ENCODE measurements around the gene CAMTA1.

The CAMTA1 gene

GRCh38 chr1:7467476-7468175 lies 682.4 kb downstream of the CAMTA1 start:
- 96% methylated on average over 23 to 26 of the region's 27 CpGs for WGBS, 2 experiments (ENCODE audit: insufficient coverage in 2 of 2)
- Histone ChIP-seq H3K27ac (ENCODE audit: low read depth, low read length, severe bottlenecking) (no peak overlapping the region), H3K9me3 (ENCODE audit: control insufficient read depth, low read length) (no peaks in the 10 kb centered on the region), H3K36me3 (ENCODE audit: control insufficient read depth, insufficient read depth, low read length) (no peaks in the 10 kb centered on the region), H3K4me1 (ENCODE audit: control insufficient read depth, insufficient read depth, low read length, poor library complexity, severe bottlenecking) (peaks cover 26% of the 10 kb centered on the region), H3K4me3 (ENCODE audit: extremely low read depth, insufficient read depth, low read length, poor library complexity, severe bottlenecking) (no peak overlapping the region)

- H3K36me3 ChIP-seq (ENCODE audit: control insufficient read depth, insufficient read depth, low read length), result no peaks in the 10 kb centered on the region
- H3K4me1 ChIP-seq (ENCODE audit: control insufficient read depth, insufficient read depth, low read length, poor library complexity, severe bottlenecking), result peaks cover 32% of the 10 kb centered on the region
- H3K4me3 ChIP-seq (ENCODE audit: extremely low read depth, insufficient read depth, low read length, poor library complexity, severe bottlenecking), result no peak overlapping the region
- H3K27ac ChIP-seq (ENCODE audit: low read depth, low read length, severe bottlenecking), result no peak overlapping the region
- H3K9me3 ChIP-seq (ENCODE audit: control insufficient read depth, low read length), result no peaks in the 10 kb centered on the region
- 90 to 94% methylated on average over 9 of the region's 9 CpGs for WGBS, 2 experiments (ENCODE audit: insufficient coverage in 2 of 2)
Measured at GRCh38 chr1:7468248-7468647, 683.0 kb downstream of the CAMTA1 start.

GRCh38 chr1:7469255-7469938 lies 684.1 kb downstream of the CAMTA1 start:
- Histone ChIP-seq H3K9me3 (ENCODE audit: control insufficient read depth, low read length) (no peaks in the 10 kb centered on the region), H3K36me3 (ENCODE audit: control insufficient read depth, insufficient read depth, low read length) (no peaks in the 10 kb centered on the region), H3K27ac (ENCODE audit: low read depth, low read length, severe bottlenecking) (no peak overlapping the region), H3K4me1 (ENCODE audit: control insufficient read depth, insufficient read depth, low read length, poor library complexity, severe bottlenecking) (peaks cover 33% of the 10 kb centered on the region), H3K4me3 (ENCODE audit: extremely low read depth, insufficient read depth, low read length, poor library complexity, severe bottlenecking) (no peak overlapping the region)
- WGBS, 2 experiments (ENCODE audit: insufficient coverage in 2 of 2), result 88% methylated on average over 13 of the region's 13 CpGs

DNA sequence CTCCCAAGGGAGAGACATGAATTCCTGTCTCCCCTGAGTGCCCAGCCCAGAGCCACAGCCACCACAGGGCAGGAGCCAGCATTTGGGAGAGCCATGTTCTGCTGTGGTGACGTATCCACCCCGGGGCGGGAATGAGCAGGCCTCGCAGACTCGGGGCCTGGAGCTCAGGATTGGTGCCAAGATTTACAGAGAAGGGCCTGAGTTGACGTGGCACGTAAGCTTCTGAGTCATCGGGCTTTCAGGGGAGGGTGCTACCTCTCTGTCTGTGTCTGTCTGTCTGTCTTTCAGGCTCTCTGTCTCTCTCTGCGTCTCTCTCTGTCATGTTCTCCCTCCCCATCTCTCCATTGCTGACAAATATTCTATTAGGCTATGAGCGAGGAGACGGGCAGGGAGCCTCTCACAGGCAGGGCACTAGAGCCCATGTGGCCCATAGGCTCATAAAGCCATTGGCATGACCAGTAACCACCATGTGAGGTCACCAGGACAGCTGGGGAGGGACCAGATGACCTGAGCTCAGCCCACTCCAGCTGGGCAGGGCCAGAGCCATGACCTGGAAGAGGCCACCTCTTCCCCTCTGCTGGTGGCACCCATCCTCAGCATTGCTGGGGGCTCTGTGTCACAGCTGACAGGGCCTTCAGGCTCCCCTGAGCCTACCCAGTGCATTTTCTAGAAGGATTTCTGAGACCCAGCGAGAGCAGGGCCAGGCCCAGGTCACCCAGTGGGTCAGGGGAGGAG lies 685.8 kb downstream of the CAMTA1 start:
- Histone ChIP-seq H3K4me1 (ENCODE audit: control insufficient read depth, insufficient read depth, low read length, poor library complexity, severe bottlenecking) (peaks cover 33% of the 10 kb centered on the region), H3K27ac (ENCODE audit: low read depth, low read length, severe bottlenecking) (peak overlapping the region; percentile 75), H3K4me3 (ENCODE audit: extremely low read depth, insufficient read depth, low read length, poor library complexity, severe bottlenecking) (no peak overlapping the region), H3K9me3 (ENCODE audit: control insufficient read depth, low read length) (no peaks in the 10 kb centered on the region), H3K36me3 (ENCODE audit: control insufficient read depth, insufficient read depth, low read length) (no peaks in the 10 kb centered on the region)
- WGBS, 2 experiments (ENCODE audit: insufficient coverage in 2 of 2), result 88 to 89% methylated on average over 11 to 12 of the region's 12 CpGs

DNA sequence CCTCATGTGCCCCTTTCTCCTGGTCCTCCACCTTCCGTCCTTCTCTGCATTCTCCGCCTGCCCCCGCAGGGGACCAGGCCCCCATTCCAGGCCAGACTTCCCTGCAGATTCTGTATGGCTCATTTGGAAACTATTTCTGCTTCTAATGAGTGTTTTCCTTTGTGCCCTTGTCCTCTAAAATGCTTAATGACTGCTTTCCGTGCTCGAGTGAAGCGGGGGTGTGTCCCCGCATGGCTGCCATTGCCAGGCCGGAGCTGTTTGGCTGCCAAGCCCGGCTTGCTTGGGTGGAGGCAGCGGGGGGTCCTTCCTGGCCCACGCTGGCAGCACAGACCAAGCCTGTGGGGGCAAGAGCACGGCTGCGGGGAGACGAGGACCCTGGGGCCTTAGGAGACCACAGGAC lies 686.6 kb downstream of the CAMTA1 start:
- no peak overlapping the region for H3K4me3 ChIP-seq (ENCODE audit: extremely low read depth, insufficient read depth, low read length, poor library complexity, severe bottlenecking)
- no peaks in the 10 kb centered on the region for H3K9me3 ChIP-seq (ENCODE audit: control insufficient read depth, low read length)
- WGBS, 2 experiments (ENCODE audit: insufficient coverage in 2 of 2), result 79 to 80% methylated on average over 12 to 14 of the region's 14 CpGs
- peak overlapping the region; percentile 75 for H3K27ac ChIP-seq (ENCODE audit: low read depth, low read length, severe bottlenecking)
- no peaks in the 10 kb centered on the region for H3K36me3 ChIP-seq (ENCODE audit: control insufficient read depth, insufficient read depth, low read length)
- peaks cover 36% of the 10 kb centered on the region for H3K4me1 ChIP-seq (ENCODE audit: control insufficient read depth, insufficient read depth, low read length, poor library complexity, severe bottlenecking)

DNA sequence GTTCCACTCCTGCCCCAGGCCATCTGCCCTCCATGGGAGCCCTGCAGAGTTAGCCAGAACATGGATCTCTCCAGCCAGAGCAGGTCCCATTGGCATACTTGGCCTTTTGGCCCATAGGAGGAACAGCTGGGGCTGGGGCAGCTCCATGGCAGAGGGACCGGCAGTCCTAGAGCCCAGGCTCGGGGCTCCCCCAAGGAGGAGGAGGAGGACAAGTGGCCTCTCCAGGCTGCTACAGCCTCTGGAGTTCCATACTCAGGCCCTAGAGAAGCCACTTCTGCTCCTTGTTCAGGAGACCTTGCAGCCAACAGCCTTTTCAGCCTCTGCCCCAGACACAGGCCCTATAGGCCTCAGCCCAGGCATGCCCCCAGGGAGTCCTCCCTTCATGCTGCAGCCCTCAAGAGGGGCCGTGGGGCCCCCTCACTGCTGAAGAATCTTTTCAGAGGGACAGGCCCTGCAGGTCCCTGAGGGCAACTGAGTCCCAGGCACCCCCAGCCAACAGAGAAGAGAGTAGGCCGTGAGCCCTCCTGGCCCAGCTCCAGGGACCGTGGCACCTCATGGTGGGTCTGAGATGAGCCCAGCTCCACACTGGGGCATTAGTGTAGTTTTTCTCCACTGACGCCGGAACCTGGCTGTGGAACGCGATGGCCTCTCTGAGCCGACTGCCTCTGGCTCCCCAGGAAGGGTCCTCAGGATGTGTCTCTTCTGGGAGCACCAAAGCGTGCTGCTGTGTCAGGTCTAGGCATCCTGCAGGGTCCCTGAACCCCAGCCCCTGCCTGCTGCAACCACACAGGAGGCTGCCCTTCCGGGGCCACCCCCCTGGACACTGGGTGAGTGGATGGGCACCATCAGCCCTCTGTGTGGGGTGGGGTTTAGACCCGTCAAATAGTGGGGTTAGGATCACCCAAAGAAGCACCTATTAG lies 688.2 kb downstream of the CAMTA1 start:
- Histone ChIP-seq H3K36me3 (ENCODE audit: control insufficient read depth, insufficient read depth, low read length) (no peaks in the 10 kb centered on the region), H3K4me3 (ENCODE audit: extremely low read depth, insufficient read depth, low read length, poor library complexity, severe bottlenecking) (no peak overlapping the region), H3K4me1 (ENCODE audit: control insufficient read depth, insufficient read depth, low read length, poor library complexity, severe bottlenecking) (peaks cover 49% of the 10 kb centered on the region), H3K27ac (ENCODE audit: low read depth, low read length, severe bottlenecking) (no peak overlapping the region), H3K9me3 (ENCODE audit: control insufficient read depth, low read length) (no peaks in the 10 kb centered on the region)
- 96 to 98% methylated on average over 9 to 12 of the region's 13 CpGs for WGBS, 2 experiments (ENCODE audit: insufficient coverage in 2 of 2)

DNA sequence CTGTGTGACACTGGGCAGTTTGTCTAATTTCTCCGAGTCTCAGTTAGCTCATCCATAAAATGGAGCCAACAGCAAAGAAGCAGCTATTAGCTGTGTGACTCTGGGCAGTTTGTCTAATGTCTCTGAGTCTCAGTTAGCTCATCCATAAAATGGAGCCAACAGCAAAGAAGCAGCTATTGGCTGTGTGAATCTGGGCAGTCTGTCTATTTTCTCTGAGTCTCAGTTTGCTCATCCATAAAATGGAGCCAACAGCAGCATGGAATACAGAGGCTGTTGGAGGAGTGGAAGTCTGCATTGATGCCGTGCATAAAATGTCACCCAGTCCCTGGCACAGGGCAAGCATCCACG lies 688.9 kb downstream of the CAMTA1 start:
- WGBS, 2 experiments (ENCODE audit: insufficient coverage in 2 of 2), result 78 to 87% methylated on average over 3 of the region's 3 CpGs
- H3K36me3 ChIP-seq (ENCODE audit: control insufficient read depth, insufficient read depth, low read length), result no peaks in the 10 kb centered on the region
- H3K4me3 ChIP-seq (ENCODE audit: extremely low read depth, insufficient read depth, low read length, poor library complexity, severe bottlenecking), result no peak overlapping the region

DNA sequence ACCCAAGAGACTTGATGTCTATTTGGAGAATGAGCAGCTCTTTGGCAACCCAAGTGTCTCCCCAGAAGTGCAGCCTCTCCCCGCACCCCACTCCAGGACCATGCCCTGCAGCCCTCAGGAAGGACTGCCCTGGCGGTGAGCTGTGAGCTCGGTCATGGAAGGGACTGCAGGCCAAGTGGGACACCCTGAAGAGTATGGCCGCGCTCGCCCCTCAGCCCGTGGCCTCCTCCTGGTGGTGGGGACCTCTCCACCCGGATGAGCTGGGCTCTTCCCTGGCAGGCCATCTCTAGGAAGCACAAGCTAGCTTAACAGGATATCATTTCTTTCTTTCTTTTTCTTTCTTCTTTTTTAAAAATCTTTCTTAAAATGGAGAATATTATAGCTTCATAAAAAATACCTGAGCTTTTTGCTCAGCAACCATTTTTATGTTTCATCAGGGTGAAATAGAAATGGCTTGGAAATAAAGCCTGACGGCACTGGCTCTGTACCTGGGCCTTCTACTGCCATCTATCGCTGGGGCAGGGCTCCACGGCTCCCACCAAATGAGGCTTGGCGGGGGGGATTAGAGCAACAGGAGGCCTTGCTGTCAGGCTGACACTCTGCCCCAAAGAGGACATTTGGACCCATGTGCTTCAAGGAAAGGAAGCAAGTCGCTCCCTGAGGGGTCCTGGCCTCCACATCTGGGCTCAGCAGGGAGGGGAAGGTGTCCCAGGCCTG lies 689.7 kb downstream of the CAMTA1 start:
- no peak overlapping the region for H3K27ac ChIP-seq (ENCODE audit: low read depth, low read length, severe bottlenecking)
- no peaks in the 10 kb centered on the region for H3K9me3 ChIP-seq (ENCODE audit: control insufficient read depth, low read length)
- 81% methylated on average over 9 to 10 of the region's 13 CpGs for WGBS, 2 experiments (ENCODE audit: insufficient coverage in 2 of 2)
- no peak overlapping the region for H3K4me3 ChIP-seq (ENCODE audit: extremely low read depth, insufficient read depth, low read length, poor library complexity, severe bottlenecking)
- H3K4me1 ChIP-seq (ENCODE audit: control insufficient read depth, insufficient read depth, low read length, poor library complexity, severe bottlenecking), result peaks cover 42% of the 10 kb centered on the region
- H3K36me3 ChIP-seq (ENCODE audit: control insufficient read depth, insufficient read depth, low read length), result no peaks in the 10 kb centered on the region

More for the DNA sequence above, 688.9 kb downstream of the CAMTA1 start:
- peaks cover 50% of the 10 kb centered on the region for H3K4me1 ChIP-seq (ENCODE audit: control insufficient read depth, insufficient read depth, low read length, poor library complexity, severe bottlenecking)
- H3K9me3 ChIP-seq (ENCODE audit: control insufficient read depth, low read length), result no peaks in the 10 kb centered on the region
- no peak overlapping the region for H3K27ac ChIP-seq (ENCODE audit: low read depth, low read length, severe bottlenecking)

GRCh38 chr1:7475691-7476090 lies 690.4 kb downstream of the CAMTA1 start:
- WGBS, 2 experiments (ENCODE audit: insufficient coverage in 2 of 2), result 92 to 94% methylated on average over 4 to 5 of the region's 5 CpGs
- peaks cover 40% of the 10 kb centered on the region for H3K4me1 ChIP-seq (ENCODE audit: control insufficient read depth, insufficient read depth, low read length, poor library complexity, severe bottlenecking)
- H3K9me3 ChIP-seq (ENCODE audit: control insufficient read depth, low read length), result no peaks in the 10 kb centered on the region
- no peaks in the 10 kb centered on the region for H3K36me3 ChIP-seq (ENCODE audit: control insufficient read depth, insufficient read depth, low read length)
- H3K4me3 ChIP-seq (ENCODE audit: extremely low read depth, insufficient read depth, low read length, poor library complexity, severe bottlenecking), result no peak overlapping the region
- H3K27ac ChIP-seq (ENCODE audit: low read depth, low read length, severe bottlenecking), result no peak overlapping the region

- peaks cover 33% of the 10 kb centered on the region for H3K4me1 ChIP-seq (ENCODE audit: control insufficient read depth, insufficient read depth, low read length, poor library complexity, severe bottlenecking)
- no peaks in the 10 kb centered on the region for H3K9me3 ChIP-seq (ENCODE audit: control insufficient read depth, low read length)
- H3K4me3 ChIP-seq (ENCODE audit: extremely low read depth, insufficient read depth, low read length, poor library complexity, severe bottlenecking), result no peak overlapping the region
- WGBS, 2 experiments (ENCODE audit: insufficient coverage in 2 of 2), result 100% methylated on average over 1 of the region's 2 CpGs
- H3K27ac ChIP-seq (ENCODE audit: low read depth, low read length, severe bottlenecking), result no peak overlapping the region
- H3K36me3 ChIP-seq (ENCODE audit: control insufficient read depth, insufficient read depth, low read length), result no peaks in the 10 kb centered on the region
Measured at GRCh38 chr1:7476402-7476801, 691.1 kb downstream of the CAMTA1 start.
